HepG2 (cell line): ENCODE results near the gene NDUFS5. TPM values are rescaled to one million over a fixed set of nuclear protein-coding genes. Genes with fewer than 3 reads are reported as not detected.

Experiments
- DDIT3 ChIP-seq: sonication (generic); formaldehyde crosslinking; IDR thresholded peaks from 2 replicates; pipeline ENCODE4 v1.4.0; 2020; ENCODE audit warnings: mild to moderate bottlenecking, missing genetic modification reagents
- DMAP1 ChIP-seq: IDR thresholded peaks from 2 replicates; pipeline ENCODE4 v1.6.1; 2016
- EEA1 ChIP-seq: sonication (generic); formaldehyde crosslinking; IDR thresholded peaks from 2 replicates; pipeline ENCODE4 v1.5.1; 2020; ENCODE audit warnings: mild to moderate bottlenecking, missing genetic modification reagents, borderline replicate concordance
- FOSL2 ChIP-seq: sonication (generic); formaldehyde crosslinking; IDR thresholded peaks from 2 replicates; pipeline ENCODE4 v1.4.0; 2020; ENCODE audit warnings: missing genetic modification reagents
- GMEB2 ChIP-seq: IDR thresholded peaks from 2 replicates; pipeline ENCODE4 v1.6.1; 2016; ENCODE audit warnings: missing biosample characterization, missing genetic modification reagents, low read depth
- HOXA7 ChIP-seq: sonication (generic); formaldehyde crosslinking; IDR thresholded peaks from 2 replicates; pipeline ENCODE4 v1.8.1; 2022; ENCODE audit warnings: mild to moderate bottlenecking, missing genetic modification reagents, moderate library complexity
- KAT7 ChIP-seq: IDR thresholded peaks from 2 replicates; pipeline ENCODE4 v1.6.1; 2018; ENCODE audit warnings: borderline replicate concordance, missing compliant biosample characterization
- KLF6 ChIP-seq: IDR thresholded peaks from 2 replicates; pipeline ENCODE4 v1.8.0; 2016; ENCODE audit warnings: missing biosample characterization, missing genetic modification reagents
- MXD1 ChIP-seq: sonication (generic); formaldehyde crosslinking; IDR thresholded peaks from 2 replicates; pipeline ENCODE4 v1.4.0; 2020; ENCODE audit warnings: mild to moderate bottlenecking, missing genetic modification reagents
- SKI ChIP-seq: fragments of 450-650 bp; IDR thresholded peaks from one replicate; pipeline ENCODE4 v1.6.1; 2018; ENCODE audit warnings: mild to moderate bottlenecking; ENCODE audit not compliant: partially characterized antibody
- SNAPC5 ChIP-seq: sonication (generic); formaldehyde crosslinking; IDR thresholded peaks from 2 replicates; pipeline ENCODE4 v1.8.1; 2023; ENCODE audit warnings: mild to moderate bottlenecking, missing genetic modification reagents, borderline replicate concordance
- TARDBP ChIP-seq: sonication (generic); formaldehyde crosslinking; IDR thresholded peaks from 2 replicates; pipeline ENCODE4 v1.8.0; 2022; ENCODE audit warnings: mild to moderate bottlenecking, missing genetic modification reagents
- ZFY ChIP-seq: sonication (generic); formaldehyde crosslinking; IDR thresholded peaks from 2 replicates; pipeline ENCODE4 v1.4.0; 2020; ENCODE audit warnings: missing genetic modification reagents
- ZHX2 ChIP-seq, 2 experiments: sonication (generic) in 1 of 2; formaldehyde crosslinking in 1 of 2; IDR thresholded peaks; 2 replicates each; pipeline versions ENCODE4 v1.6.1 to v1.9.0; 2014 to 2022; ENCODE audit warnings: antibody characterized with exemption in 1 of 2, borderline replicate concordance in 1 of 2, inconsistent platforms in 1 of 2, low read depth in 1 of 2, missing genetic modification reagents in 1 of 2
- ZNF224 ChIP-seq: sonication (generic); formaldehyde crosslinking; IDR thresholded peaks from 2 replicates; pipeline ENCODE4 v1.5.0; 2020; ENCODE audit warnings: mild to moderate bottlenecking, missing genetic modification reagents
- ZNF609 ChIP-seq: sonication (generic); formaldehyde crosslinking; IDR thresholded peaks from 2 replicates; pipeline ENCODE4 v1.4.0; 2020; ENCODE audit warnings: mild to moderate bottlenecking, missing genetic modification reagents, borderline replicate concordance
- polyA plus RNA-seq, 8 experiments: library from polyadenylated mRNA; depleted of rRNA in 3 of 8; stranded (reverse) in 7 of 8; unstranded in 1 of 8; fragments of >200 nt; fragmentation: Illumina TruSeq in 4 of 8; extraction: Trizol in 4 of 8; gene quantifications; 2 replicates each; pipeline versions ENCODE4 v1.2.1 to v1.2.3, GENCODE V29; 2011 to 2016; ENCODE audit warnings: low read depth in 4 of 8, missing spikeins in 1 of 8, mixed read lengths in 1 of 8; ENCODE audit not compliant: insufficient read depth in 1 of 8
- total RNA-seq, 5 experiments: library from RNA; depleted of rRNA; stranded (reverse); fragments of >200 nt; fragmentation: Illumina TruSeq; extraction: Trizol; gene quantifications; 2 replicates each; pipeline ENCODE4 v1.2.3, GENCODE V29; 2016; ENCODE audit warnings: low read depth in 1 of 5

The NDUFS5 gene
- total and polyA plus RNA-seq, 2 of the 13 experiments (the other 11 are each of a cell fraction or from before 2014, with no cell fraction given) = 263 to 466 TPM

- peak; percentile 48; the same call in 1 of the 2 replicates for TF ChIP-seq ZNF609 (CRISPR knock-in tag)
- no peak for TF ChIP-seq ZHX2 (IDR thresholded peaks at IDR 0.05; ENCODE audit: low read depth)
- TF ChIP-seq ZHX2 (CRISPR knock-in tag; IDR thresholded peaks at IDR 0.05; ENCODE audit: borderline replicate concordance) = no peak
- TF ChIP-seq SNAPC5 (CRISPR knock-in tag) = no peak
- peak; percentile 96 for TF ChIP-seq FOSL2 (CRISPR knock-in tag)
- TF ChIP-seq TARDBP (CRISPR knock-in tag) = 0 out of 2 replicates have a peak, but pooled peaks have one; percentile 35
- TF ChIP-seq MXD1 (CRISPR knock-in tag) = no peak
- TF ChIP-seq ZFY (CRISPR knock-in tag) = 0 out of 2 replicates have a peak, but pooled peaks have one; percentile 13
- no peak for TF ChIP-seq EEA1 (CRISPR knock-in tag)
- no peak for TF ChIP-seq GMEB2 (CRISPR knock-in tag)
- TF ChIP-seq DDIT3 (CRISPR knock-in tag) = no peak
- no peak for TF ChIP-seq DMAP1 (CRISPR knock-in tag)
- TF ChIP-seq ZNF224 (CRISPR knock-in tag) = no peak
- TF ChIP-seq KAT7 = no peak
- TF ChIP-seq SKI = no peak
- TF ChIP-seq KLF6 (CRISPR knock-in tag) = 0 out of 2 replicates have a peak, but pooled peaks have one; percentile 39
- no peak for TF ChIP-seq HOXA7 (CRISPR knock-in tag)
Measured at GRCh38 chr1:39016604-39017171, 9.5 kb upstream of the NDUFS5 start (continued).
